ENCODE measurements around the gene ZNF823. TPM values are rescaled to one million over a fixed set of nuclear protein-coding genes. Genes with fewer than 3 reads are reported as not detected.
A peak's percentile ranks its signal among the peaks of the same experiment; 100 is the strongest.

The ZNF823 gene
- total and polyA plus RNA-seq, 9 of the 15 experiments (the other 6 are each of a cell fraction or from before 2014, with no cell fraction given) = 4.0 to 13.4 (median 6.1) TPM

DNA sequence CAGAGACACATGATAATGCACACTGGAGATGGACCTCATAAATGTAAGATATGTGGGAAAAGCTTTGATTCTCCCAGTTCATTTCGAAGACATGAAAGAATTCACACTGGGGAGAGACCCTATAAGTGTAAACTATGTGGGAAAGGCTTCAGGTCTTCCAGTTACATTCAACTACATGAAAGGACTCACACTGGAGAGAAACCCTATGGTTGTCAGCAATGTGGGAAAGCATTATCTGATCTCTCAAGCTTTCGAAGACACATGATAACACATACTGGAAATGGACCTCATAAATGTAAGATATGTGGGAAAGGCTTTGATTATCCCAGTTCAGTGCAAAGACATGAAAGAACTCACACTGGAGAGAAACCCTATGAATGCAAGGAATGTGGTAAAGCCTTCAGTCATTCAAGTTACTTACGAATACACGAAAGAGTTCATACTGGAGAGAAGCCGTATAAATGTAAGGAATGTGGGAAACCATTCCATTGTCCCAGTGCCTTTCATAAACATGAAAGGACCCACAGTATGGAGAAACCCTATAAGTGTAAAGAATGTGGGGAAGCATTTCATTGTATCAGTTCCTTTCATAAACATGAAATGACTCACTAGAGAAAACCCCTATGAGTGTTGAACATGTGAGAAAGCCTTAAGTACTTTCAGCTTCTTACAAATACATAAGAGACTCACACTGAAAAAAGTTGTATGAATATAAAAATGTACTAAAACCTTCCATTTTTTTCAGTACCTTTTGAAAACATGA lies 42.7 kb upstream of the ZNF823 start (continued):
- TF ChIP-seq, protein P1, sequence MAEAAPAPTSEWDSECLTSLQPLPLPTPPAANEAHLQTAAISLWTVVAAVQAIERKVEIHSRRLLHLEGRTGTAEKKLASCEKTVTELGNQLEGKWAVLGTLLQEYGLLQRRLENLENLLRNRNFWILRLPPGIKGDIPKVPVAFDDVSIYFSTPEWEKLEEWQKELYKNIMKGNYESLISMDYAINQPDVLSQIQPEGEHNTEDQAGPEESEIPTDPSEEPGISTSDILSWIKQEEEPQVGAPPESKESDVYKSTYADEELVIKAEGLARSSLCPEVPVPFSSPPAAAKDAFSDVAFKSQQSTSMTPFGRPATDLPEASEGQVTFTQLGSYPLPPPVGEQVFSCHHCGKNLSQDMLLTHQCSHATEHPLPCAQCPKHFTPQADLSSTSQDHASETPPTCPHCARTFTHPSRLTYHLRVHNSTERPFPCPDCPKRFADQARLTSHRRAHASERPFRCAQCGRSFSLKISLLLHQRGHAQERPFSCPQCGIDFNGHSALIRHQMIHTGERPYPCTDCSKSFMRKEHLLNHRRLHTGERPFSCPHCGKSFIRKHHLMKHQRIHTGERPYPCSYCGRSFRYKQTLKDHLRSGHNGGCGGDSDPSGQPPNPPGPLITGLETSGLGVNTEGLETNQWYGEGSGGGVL (CRISPR knock-in tag; IDR thresholded peaks at IDR 0.05) = no peak
- TF ChIP-seq SIN3B (IDR thresholded peaks at IDR 0.05; ENCODE audit: low read depth) (no peak), FIP1L1 (IDR thresholded peaks at IDR 0.05; ENCODE audit: low read depth, low read length, poor library complexity, severe bottlenecking) (no peak), SP2 (IDR thresholded peaks at IDR 0.05; ENCODE audit: extremely low read depth, low read depth, low read length, poor library complexity, severe bottlenecking) (no peak), ATF7 (IDR thresholded peaks at IDR 0.05) (no peak), SIN3A (IDR thresholded peaks at IDR 0.05; ENCODE audit: borderline replicate concordance in 2 of 2, control insufficient read depth in 1 of 2, low read depth in 2 of 2, low read length in 2 of 2) (no peak), BRF1 (IDR thresholded peaks at IDR 0.05; ENCODE audit: borderline replicate concordance, extremely low read depth, insufficient read length) (no peak), RHOXF2B (CRISPR knock-in tag; conservative IDR thresholded peaks at IDR 0.05) (no peak), FOXA1 (IDR thresholded peaks at IDR 0.05; ENCODE audit: borderline replicate concordance) (no peak), HNRNPH1 (optimal IDR thresholded peaks at IDR 0.05; ENCODE audit: low read depth, low read length) (no peak), ZNF785 (CRISPR knock-in tag; IDR thresholded peaks at IDR 0.05) (no peak), RBM14 (IDR thresholded peaks at IDR 0.05; ENCODE audit: borderline replicate concordance, insufficient read depth, low read depth, low read length) (no peak), SMAD2 (IDR thresholded peaks at IDR 0.05; ENCODE audit: low read depth, low read length) (no peak), CBX5 (IDR thresholded peaks at IDR 0.05; ENCODE audit: borderline replicate concordance, low read depth) (peak; percentile 80; the same call in 1 of the 2 replicates)
- TF ChIP-seq, protein P2, sequence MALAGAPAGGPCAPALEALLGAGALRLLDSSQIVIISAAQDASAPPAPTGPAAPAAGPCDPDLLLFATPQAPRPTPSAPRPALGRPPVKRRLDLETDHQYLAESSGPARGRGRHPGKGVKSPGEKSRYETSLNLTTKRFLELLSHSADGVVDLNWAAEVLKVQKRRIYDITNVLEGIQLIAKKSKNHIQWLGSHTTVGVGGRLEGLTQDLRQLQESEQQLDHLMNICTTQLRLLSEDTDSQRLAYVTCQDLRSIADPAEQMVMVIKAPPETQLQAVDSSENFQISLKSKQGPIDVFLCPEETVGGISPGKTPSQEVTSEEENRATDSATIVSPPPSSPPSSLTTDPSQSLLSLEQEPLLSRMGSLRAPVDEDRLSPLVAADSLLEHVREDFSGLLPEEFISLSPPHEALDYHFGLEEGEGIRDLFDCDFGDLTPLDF (CRISPR knock-in tag; IDR thresholded peaks at IDR 0.05) = no peak
- TF ChIP-seq, protein P3, sequence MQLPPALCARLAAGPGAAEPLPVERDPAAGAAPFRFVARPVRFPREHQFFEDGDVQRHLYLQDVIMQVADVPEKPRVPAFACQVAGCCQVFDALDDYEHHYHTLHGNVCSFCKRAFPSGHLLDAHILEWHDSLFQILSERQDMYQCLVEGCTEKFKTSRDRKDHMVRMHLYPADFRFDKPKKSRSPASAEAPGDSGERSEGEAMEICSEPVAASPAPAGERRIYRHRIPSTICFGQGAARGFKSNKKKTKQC (CRISPR knock-in tag; IDR thresholded peaks at IDR 0.05) = no peak
- TF ChIP-seq, protein P4, sequence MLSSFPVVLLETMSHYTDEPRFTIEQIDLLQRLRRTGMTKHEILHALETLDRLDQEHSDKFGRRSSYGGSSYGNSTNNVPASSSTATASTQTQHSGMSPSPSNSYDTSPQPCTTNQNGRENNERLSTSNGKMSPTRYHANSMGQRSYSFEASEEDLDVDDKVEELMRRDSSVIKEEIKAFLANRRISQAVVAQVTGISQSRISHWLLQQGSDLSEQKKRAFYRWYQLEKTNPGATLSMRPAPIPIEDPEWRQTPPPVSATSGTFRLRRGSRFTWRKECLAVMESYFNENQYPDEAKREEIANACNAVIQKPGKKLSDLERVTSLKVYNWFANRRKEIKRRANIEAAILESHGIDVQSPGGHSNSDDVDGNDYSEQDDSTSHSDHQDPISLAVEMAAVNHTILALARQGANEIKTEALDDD (IDR thresholded peaks at IDR 0.05) = no peak
- TF ChIP-seq, protein P5, sequence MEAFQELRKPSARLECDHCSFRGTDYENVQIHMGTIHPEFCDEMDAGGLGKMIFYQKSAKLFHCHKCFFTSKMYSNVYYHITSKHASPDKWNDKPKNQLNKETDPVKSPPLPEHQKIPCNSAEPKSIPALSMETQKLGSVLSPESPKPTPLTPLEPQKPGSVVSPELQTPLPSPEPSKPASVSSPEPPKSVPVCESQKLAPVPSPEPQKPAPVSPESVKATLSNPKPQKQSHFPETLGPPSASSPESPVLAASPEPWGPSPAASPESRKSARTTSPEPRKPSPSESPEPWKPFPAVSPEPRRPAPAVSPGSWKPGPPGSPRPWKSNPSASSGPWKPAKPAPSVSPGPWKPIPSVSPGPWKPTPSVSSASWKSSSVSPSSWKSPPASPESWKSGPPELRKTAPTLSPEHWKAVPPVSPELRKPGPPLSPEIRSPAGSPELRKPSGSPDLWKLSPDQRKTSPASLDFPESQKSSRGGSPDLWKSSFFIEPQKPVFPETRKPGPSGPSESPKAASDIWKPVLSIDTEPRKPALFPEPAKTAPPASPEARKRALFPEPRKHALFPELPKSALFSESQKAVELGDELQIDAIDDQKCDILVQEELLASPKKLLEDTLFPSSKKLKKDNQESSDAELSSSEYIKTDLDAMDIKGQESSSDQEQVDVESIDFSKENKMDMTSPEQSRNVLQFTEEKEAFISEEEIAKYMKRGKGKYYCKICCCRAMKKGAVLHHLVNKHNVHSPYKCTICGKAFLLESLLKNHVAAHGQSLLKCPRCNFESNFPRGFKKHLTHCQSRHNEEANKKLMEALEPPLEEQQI (IDR thresholded peaks at IDR 0.05) = no peak

Measured in K562 (cell line).